Karpas-422 (cell line): Measurements from ENCODE around the gene OR52A5. TPM values are rescaled to one million over a fixed set of nuclear protein-coding genes. Genes with fewer than 3 reads are reported as not detected.

Source experiments
- DNase-seq: peaks from one replicate; pipeline ENCODE4 v3.0.0-alpha.2; 2015
- H2AFZ ChIP-seq: fragments of 200-600 bp; sonication (generic); 2 replicates; pipeline ENCODE4 v1.6.1; 2014; ENCODE audit warnings: antibody characterized with exemption, low read length, mixed read lengths
- H3K27ac ChIP-seq: fragments of 200-600 bp; sonication (generic); 2 replicates; pipeline ENCODE4 v1.5.1; 2014; ENCODE audit warnings: mild to moderate bottlenecking, low read length, moderate library complexity
- H3K27me3 ChIP-seq: fragments of 200-600 bp; sonication (generic); 2 replicates; pipeline ENCODE4 v1.6.1; 2014; ENCODE audit warnings: low read length, mixed read lengths
- H3K36me3 ChIP-seq: fragments of 200-600 bp; sonication (generic); 2 replicates; pipeline ENCODE4 v1.6.1; 2014; ENCODE audit warnings: low read length, mixed read lengths; ENCODE audit not compliant: insufficient read depth
- H3K4me1 ChIP-seq: fragments of 200-600 bp; sonication (generic); 2 replicates; pipeline ENCODE4 v1.6.1; 2014; ENCODE audit warnings: mild to moderate bottlenecking, low read length, mixed read lengths
- H3K4me2 ChIP-seq: fragments of 200-600 bp; sonication (generic); 2 replicates; pipeline ENCODE4 v1.6.1; 2014; ENCODE audit warnings: low read length, low read depth, mild to moderate bottlenecking; ENCODE audit not compliant: poor library complexity, severe bottlenecking
- H3K4me3 ChIP-seq: fragments of 200-600 bp; sonication (generic); 2 replicates; pipeline ENCODE4 v1.5.1; 2014; ENCODE audit warnings: mild to moderate bottlenecking, antibody characterized with exemption, low read length, mixed read lengths
- H3K79me2 ChIP-seq: fragments of 200-600 bp; sonication (generic); 2 replicates; pipeline ENCODE4 v1.6.1; 2014; ENCODE audit warnings: mild to moderate bottlenecking, low read length, mixed read lengths
- H3K9ac ChIP-seq: fragments of 200-600 bp; sonication (generic); 2 replicates; pipeline ENCODE4 v1.6.0; 2014; ENCODE audit warnings: low read length
- H3K9me2 ChIP-seq: fragments of 200-600 bp; sonication (generic), shearing (Covaris generic); replicated peaks from 2 replicates; pipeline ENCODE4 v1.6.0; 2014; ENCODE audit warnings: mild to moderate bottlenecking, low read length, moderate library complexity; ENCODE audit not compliant: insufficient read depth
- H3K9me3 ChIP-seq: fragments of 300-700, 200-600 bp; sonication (generic); 2 replicates; pipeline ENCODE4 v1.6.1; 2014; ENCODE audit warnings: low read length, mixed read lengths
- H4K20me1 ChIP-seq: fragments of 200-600 bp; sonication (generic); 2 replicates; pipeline ENCODE4 v1.6.1; 2014; ENCODE audit warnings: mild to moderate bottlenecking, antibody characterized with exemption, low read length, low read depth; ENCODE audit not compliant: insufficient read depth
- total RNA-seq: library from RNA; depleted of rRNA; stranded (reverse); fragments of >200 nt; shearing (Covaris generic); gene quantifications from 2 replicates; pipeline ENCODE4 v1.2.3, GENCODE V29; 2014; ENCODE audit warnings: low replicate concordance

Gene OR52A5
- total RNA-seq, 1 experiment from 2014 or later = not detected

DNA sequence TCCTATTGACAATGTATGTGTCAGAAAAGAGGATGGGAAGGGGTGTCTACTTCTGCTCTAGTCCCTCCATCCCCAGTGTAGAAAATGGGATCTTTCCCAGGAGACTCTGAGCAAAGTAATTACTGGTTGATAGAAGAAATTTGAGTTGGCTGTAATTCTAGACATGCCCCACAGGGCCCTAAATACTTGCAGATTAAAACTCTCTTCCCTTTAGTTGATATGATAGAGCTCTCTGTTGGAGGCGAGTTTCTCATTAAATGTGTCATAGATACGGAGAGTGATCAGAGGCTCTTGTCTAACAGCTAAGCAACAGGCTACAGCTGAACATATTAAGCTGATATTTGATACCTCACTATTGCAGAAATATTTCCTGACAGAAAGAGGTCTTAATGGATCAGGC is 35.9 kb downstream of the OR52A5 start:
- no peaks in the 10 kb centered on the region for H3K9me2 ChIP-seq
- no peak overlapping the region for H3K9ac ChIP-seq
- DNase-seq = no peak
- no peaks in the 10 kb centered on the region for H4K20me1 ChIP-seq
- no peaks in the 10 kb centered on the region for H3K27me3 ChIP-seq
- H3K27ac ChIP-seq = no peak overlapping the region
- no peaks in the 10 kb centered on the region for H3K36me3 ChIP-seq
- H3K4me2 ChIP-seq = no peak overlapping the region
- H3K79me2 ChIP-seq = no peaks in the 10 kb centered on the region
- H3K9me3 ChIP-seq = no peaks in the 10 kb centered on the region
- H2AFZ ChIP-seq = no peak overlapping the region
- H3K4me3 ChIP-seq = no peak overlapping the region
- H3K4me1 ChIP-seq = no peaks in the 10 kb centered on the region

DNA sequence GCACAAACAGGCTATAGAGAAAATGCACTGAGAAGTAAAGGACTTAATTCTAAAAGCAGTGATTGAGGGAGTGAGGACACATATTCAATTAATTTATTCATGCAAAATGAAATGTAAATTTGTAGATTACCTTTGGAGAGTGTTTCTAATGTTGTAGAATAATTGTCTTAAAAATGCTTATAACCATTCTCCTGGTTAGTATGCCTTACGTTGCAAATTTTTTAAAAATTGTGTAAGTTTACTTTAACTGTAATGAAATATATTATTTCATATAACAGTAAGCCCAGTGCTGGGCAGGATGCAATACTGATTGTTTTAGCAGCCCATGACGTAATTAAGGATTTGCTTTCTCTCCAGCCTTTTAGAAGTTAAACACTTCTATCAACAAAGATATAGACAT is 42.1 kb downstream of the OR52A5 start:
- H3K4me1 ChIP-seq = no peaks in the 10 kb centered on the region
- H3K27me3 ChIP-seq = no peaks in the 10 kb centered on the region
- H3K36me3 ChIP-seq = no peaks in the 10 kb centered on the region
- no peaks in the 10 kb centered on the region for H3K9me2 ChIP-seq
- no peak overlapping the region for H3K27ac ChIP-seq
- H3K79me2 ChIP-seq = no peaks in the 10 kb centered on the region
- H2AFZ ChIP-seq = no peak overlapping the region
- no peaks in the 10 kb centered on the region for H3K9me3 ChIP-seq
- DNase-seq = no peak
- no peak overlapping the region for H3K9ac ChIP-seq
- no peak overlapping the region for H3K4me3 ChIP-seq
- no peak overlapping the region for H3K4me2 ChIP-seq
- no peaks in the 10 kb centered on the region for H4K20me1 ChIP-seq

DNA sequence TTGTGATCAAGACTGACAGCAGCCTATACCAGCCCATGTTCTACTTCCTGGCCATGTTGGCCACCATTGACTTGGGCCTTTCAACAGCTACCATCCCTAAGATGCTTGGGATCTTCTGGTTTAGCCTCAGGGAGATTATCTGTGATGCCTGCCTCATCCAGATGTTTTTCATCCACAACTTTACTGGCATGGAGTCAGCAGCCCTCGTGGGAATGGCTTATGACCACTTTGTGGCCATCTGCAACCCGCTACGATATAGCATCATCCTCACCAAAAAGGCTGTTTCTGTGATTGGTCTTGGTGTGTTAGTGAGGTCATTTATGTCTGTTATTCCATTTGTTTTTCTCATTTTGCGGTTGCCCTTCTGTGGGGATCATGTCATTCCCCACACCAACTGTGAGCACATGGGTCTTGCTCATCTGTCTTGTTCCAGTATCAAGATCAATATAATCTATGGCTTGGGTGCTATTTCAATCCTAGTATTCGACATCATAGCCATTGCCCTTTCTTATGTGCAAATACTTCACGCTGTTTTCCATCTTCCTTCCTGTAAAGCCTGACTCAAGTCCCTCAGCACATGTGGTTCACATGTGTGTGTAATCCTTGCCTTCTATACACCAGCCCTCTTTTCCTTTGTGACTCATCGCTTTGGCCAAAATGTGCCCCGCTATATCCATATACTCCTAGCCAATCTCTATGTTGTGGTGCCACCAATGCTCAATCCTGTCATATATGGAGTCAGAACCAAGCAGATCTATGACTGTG is 45.2 kb downstream of the OR52A5 start:
- Histone ChIP-seq H3K9me2 (no peaks in the 10 kb centered on the region), H3K9ac (no peak overlapping the region), H3K36me3 (no peaks in the 10 kb centered on the region), H4K20me1 (no peaks in the 10 kb centered on the region), H3K9me3 (no peaks in the 10 kb centered on the region), H3K4me1 (no peaks in the 10 kb centered on the region), H3K4me2 (no peak overlapping the region), H3K27ac (no peak overlapping the region), H3K4me3 (no peak overlapping the region), H2AFZ (no peak overlapping the region), H3K27me3 (no peaks in the 10 kb centered on the region), H3K79me2 (no peaks in the 10 kb centered on the region)
- no peak for DNase-seq

GRCh38 chr11:5090668-5091067 is 47.5 kb downstream of the OR52A5 start:
- no peaks in the 10 kb centered on the region for H3K36me3 ChIP-seq
- H3K9ac ChIP-seq = no peak overlapping the region
- no peak overlapping the region for H3K27ac ChIP-seq
- no peaks in the 10 kb centered on the region for H3K9me3 ChIP-seq
- H3K27me3 ChIP-seq = no peaks in the 10 kb centered on the region
- no peak overlapping the region for H3K4me2 ChIP-seq
- H4K20me1 ChIP-seq = no peaks in the 10 kb centered on the region
- DNase-seq = no peak
- H3K9me2 ChIP-seq = no peaks in the 10 kb centered on the region
- no peaks in the 10 kb centered on the region for H3K4me1 ChIP-seq
- H3K4me3 ChIP-seq = no peak overlapping the region
- no peak overlapping the region for H2AFZ ChIP-seq
- no peaks in the 10 kb centered on the region for H3K79me2 ChIP-seq

GRCh38 chr11:5088556-5088955 is 49.6 kb downstream of the OR52A5 start:
- H3K4me3 ChIP-seq = no peak overlapping the region

DNA sequence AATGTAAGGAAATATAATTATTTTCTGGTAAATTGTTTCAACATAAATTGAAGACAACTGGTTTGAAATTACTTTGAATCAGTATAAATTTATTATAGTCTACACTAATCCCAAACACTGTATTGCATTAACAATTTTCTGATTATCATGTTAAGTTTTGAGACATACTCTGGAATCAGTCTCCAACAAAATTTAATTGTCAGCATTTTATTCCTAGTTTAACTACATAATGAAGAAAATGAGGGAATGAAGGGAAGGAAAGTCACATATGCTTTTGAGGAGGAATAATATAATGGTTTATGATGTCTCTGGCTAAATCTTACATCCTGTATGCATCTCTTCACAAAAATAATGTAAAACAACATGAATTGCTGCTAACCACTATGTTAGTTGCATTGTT is 54.6 kb downstream of the OR52A5 start:
- Histone ChIP-seq H4K20me1 (no peaks in the 10 kb centered on the region), H3K4me1 (no peaks in the 10 kb centered on the region), H3K27ac (no peak overlapping the region), H3K79me2 (no peaks in the 10 kb centered on the region), H3K9me3 (no peaks in the 10 kb centered on the region), H3K4me2 (no peak overlapping the region), H3K27me3 (no peaks in the 10 kb centered on the region), H3K4me3 (no peak overlapping the region), H2AFZ (no peak overlapping the region), H3K9me2 (no peaks in the 10 kb centered on the region), H3K36me3 (no peaks in the 10 kb centered on the region), H3K9ac (no peak overlapping the region)
- DNase-seq = no peak

More at GRCh38 chr11:5088556-5088955, 49.6 kb downstream of the OR52A5 start:
- Histone ChIP-seq H4K20me1 (no peaks in the 10 kb centered on the region), H2AFZ (no peak overlapping the region), H3K27ac (no peak overlapping the region), H3K36me3 (no peaks in the 10 kb centered on the region), H3K27me3 (no peaks in the 10 kb centered on the region), H3K9me2 (no peaks in the 10 kb centered on the region), H3K9me3 (no peaks in the 10 kb centered on the region), H3K79me2 (no peaks in the 10 kb centered on the region), H3K4me2 (no peak overlapping the region), H3K9ac (no peak overlapping the region), H3K4me1 (no peaks in the 10 kb centered on the region)
- no peak for DNase-seq

DNA sequence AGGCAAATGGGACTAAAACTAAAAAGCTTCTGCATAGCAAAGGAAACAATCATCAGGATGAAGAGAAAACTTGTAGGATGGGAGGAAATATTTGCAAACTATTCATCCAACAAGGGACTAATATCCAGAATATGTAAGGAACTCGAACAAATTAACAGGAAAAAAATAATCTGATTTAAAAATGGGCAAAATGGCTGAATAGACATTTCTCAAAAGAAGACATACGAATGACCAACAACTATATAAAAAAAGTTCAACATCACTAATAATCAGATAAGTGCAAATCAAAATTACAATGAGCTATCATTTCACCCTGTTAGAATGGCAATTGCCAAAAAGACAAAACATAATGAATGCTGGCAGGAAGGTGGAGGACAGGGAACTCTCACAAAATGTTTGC is 56.8 kb downstream of the OR52A5 start:
- Histone ChIP-seq H3K4me2 (no peak overlapping the region), H3K4me1 (no peaks in the 10 kb centered on the region), H4K20me1 (no peaks in the 10 kb centered on the region), H3K27ac (no peak overlapping the region), H3K9ac (no peak overlapping the region), H2AFZ (no peak overlapping the region), H3K9me2 (no peaks in the 10 kb centered on the region), H3K27me3 (no peaks in the 10 kb centered on the region), H3K4me3 (no peak overlapping the region), H3K79me2 (no peaks in the 10 kb centered on the region), H3K36me3 (no peaks in the 10 kb centered on the region), H3K9me3 (no peaks in the 10 kb centered on the region)
- no peak for DNase-seq
